Muscle layer of colon (tissue), 2 donors: Measurements from ENCODE around the gene DNM2.

Experiments
- H3K27ac ChIP-seq: one replicate; pipeline ENCODE4 v1.7.0; 2013; ENCODE audit warnings: low read depth, mild to moderate bottlenecking, low read length, moderate library complexity
- H3K27me3 ChIP-seq, 2 donors: one replicate each; pipeline ENCODE4 v1.7.0; 2013; ENCODE audit warnings: low read length in 2 of 2, mild to moderate bottlenecking in 2 of 2; ENCODE audit not compliant: insufficient read depth in 2 of 2, control insufficient read depth in 1 of 2
- H3K36me3 ChIP-seq: one replicate; pipeline ENCODE4 v1.7.0; 2013; ENCODE audit warnings: mild to moderate bottlenecking, low read length; ENCODE audit not compliant: insufficient read depth
- H3K4me1 ChIP-seq: one replicate; pipeline ENCODE4 v1.7.0; 2013; ENCODE audit warnings: mild to moderate bottlenecking, low read length; ENCODE audit not compliant: insufficient read depth
- H3K4me3 ChIP-seq, 2 donors: one replicate each; pipeline ENCODE4 v1.7.0; 2013; ENCODE audit warnings: low read length in 2 of 2, low read depth in 1 of 2, mild to moderate bottlenecking in 1 of 2, moderate library complexity in 1 of 2
- H3K9ac ChIP-seq: one replicate; pipeline ENCODE4 v1.7.0; 2013; ENCODE audit warnings: low read length
- H3K9me3 ChIP-seq: one replicate; pipeline ENCODE4 v1.7.0; 2013; ENCODE audit warnings: mild to moderate bottlenecking, low read length
- donor health status: abdominal sarcoma.
- donor health status: Adenocarcinoma of cecum.

DNM2 gene

DNA sequence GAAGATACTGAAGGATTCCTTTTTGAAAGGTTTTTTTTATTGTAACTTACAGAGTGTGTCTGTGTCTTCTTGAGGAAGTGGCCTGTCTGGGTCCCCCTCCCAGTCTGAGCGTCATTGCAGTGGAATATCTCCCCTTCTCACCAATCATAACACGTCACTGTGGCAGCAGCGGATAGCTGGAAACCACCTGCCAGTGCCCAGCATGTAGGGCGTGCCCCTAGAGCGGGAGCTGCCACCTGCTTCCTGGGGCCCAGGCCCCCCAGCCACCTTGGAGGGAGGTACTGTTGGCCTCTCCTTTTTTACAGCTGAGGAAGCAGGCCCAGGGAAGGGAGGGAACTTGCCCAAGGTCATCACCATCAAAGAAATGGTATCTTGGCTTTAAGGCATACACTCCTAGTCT, 4.6 kb upstream of the DNM2 start:
- H3K27me3 ChIP-seq = no peaks in the 10 kb centered on the region
- H3K9ac ChIP-seq = no peak overlapping the region
- no peak overlapping the region for H3K4me3 ChIP-seq
- H3K4me1 ChIP-seq = peaks cover 6% of the 10 kb centered on the region
- H3K27ac ChIP-seq = no peak overlapping the region
- H3K36me3 ChIP-seq = peaks cover 14% of the 10 kb centered on the region
- no peaks in the 10 kb centered on the region for H3K9me3 ChIP-seq

GRCh38 chr19:10717054-10717355, 874 bp upstream of the DNM2 start:
- Histone ChIP-seq H3K4me3 (peak overlapping the region in 1 of 2 donors; percentile 27), H3K27ac (peak overlapping the region; percentile 21), H3K9me3 (no peaks in the 10 kb centered on the region), H3K9ac (no peak overlapping the region), H3K4me1 (peaks cover 25% of the 10 kb centered on the region), H3K36me3 (peaks cover 12% of the 10 kb centered on the region), H3K27me3 (no peaks in the 10 kb centered on the region)

GRCh38 chr19:10718205-10719196, 622 bp downstream of the DNM2 start:
- Histone ChIP-seq H3K36me3 (peaks cover 6% of the 10 kb centered on the region), H3K27me3 (no peaks in the 10 kb centered on the region), H3K4me3 (peak overlapping the region; percentile 67 to 84), H3K9me3 (no peaks in the 10 kb centered on the region), H3K9ac (peak overlapping the region; percentile 78), H3K27ac (peak overlapping the region; percentile 84), H3K4me1 (peaks cover 25% of the 10 kb centered on the region)

GRCh38 chr19:10719466-10719961, 1.6 kb downstream of the DNM2 start:
- Histone ChIP-seq H3K36me3 (peaks cover 5% of the 10 kb centered on the region), H3K27ac (peak overlapping the region; percentile 84), H3K9me3 (no peaks in the 10 kb centered on the region), H3K9ac (peak overlapping the region; percentile 78), H3K27me3 (no peaks in the 10 kb centered on the region), H3K4me3 (peak overlapping the region; percentile 67 to 84), H3K4me1 (peaks cover 25% of the 10 kb centered on the region)

DNA sequence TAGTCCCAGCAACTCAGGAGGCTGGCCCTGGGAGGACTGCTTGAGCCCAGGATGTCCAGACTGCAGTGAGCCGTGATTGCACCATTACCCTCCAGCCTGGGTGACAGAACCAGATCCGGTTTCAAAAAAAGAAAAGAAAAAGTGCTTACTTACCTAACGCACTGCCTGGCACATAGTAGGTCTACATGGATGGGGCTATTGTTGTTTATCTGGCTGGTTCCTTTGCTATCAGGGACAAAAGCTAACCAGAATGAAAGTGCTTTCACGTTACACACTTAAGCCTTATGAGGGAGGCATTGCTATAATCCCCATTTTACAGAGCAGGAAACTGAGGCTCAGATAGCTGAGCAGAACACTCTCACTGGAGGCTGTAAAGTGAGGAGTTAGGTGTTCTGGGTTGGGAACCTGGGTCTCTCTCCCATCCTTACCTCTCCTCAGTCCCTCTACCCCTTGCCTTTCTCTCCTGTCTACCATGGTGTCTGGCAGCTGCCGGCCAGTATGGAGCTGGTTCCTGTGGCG, 2.8 kb downstream of the DNM2 start:
- no peak overlapping the region for H3K9ac ChIP-seq
- no peaks in the 10 kb centered on the region for H3K27me3 ChIP-seq
- peaks cover 5% of the 10 kb centered on the region for H3K36me3 ChIP-seq
- peaks cover 25% of the 10 kb centered on the region for H3K4me1 ChIP-seq
- no peaks in the 10 kb centered on the region for H3K9me3 ChIP-seq
- H3K4me3 ChIP-seq = no peak overlapping the region
- no peak overlapping the region for H3K27ac ChIP-seq

- Histone ChIP-seq H3K27ac (no peak overlapping the region), H3K4me1 (peaks cover 30% of the 10 kb centered on the region), H3K9ac (no peak overlapping the region), H3K36me3 (peaks cover 5% of the 10 kb centered on the region), H3K9me3 (no peaks in the 10 kb centered on the region), H3K4me3 (no peak overlapping the region), H3K27me3 (no peaks in the 10 kb centered on the region)
Measured at GRCh38 chr19:10723591-10723990, 5.7 kb downstream of the DNM2 start.

DNA sequence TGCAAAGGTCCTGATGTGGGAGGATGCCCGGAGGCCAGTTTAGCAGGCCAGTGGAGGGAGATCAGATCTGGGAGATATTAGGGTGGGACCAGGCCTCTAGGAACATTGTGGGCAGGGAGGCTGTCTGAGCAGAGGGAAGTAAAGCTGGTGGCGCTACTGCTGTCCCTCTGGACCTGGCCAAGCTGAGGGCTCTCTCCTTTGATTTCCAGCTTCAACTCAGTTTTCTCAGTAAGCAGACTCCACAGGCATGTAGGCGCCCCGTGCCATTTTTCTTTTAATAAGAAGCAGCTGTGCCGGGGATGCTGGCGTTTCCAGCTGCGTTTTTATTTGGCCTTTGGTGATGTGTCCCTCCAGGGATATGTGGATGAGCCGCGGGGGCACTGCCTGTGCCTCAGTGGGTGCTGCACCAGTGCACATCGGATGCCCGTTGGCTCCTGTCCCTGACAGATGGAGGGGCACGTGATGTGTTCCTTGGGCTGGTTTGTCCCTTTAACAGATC, 6.7 kb downstream of the DNM2 start:
- no peak overlapping the region for H3K4me3 ChIP-seq
- H3K4me1 ChIP-seq = peaks cover 20% of the 10 kb centered on the region
- no peaks in the 10 kb centered on the region for H3K9me3 ChIP-seq
- no peaks in the 10 kb centered on the region for H3K27me3 ChIP-seq
- H3K9ac ChIP-seq = no peak overlapping the region
- H3K36me3 ChIP-seq = peaks cover 5% of the 10 kb centered on the region
- no peak overlapping the region for H3K27ac ChIP-seq

DNA sequence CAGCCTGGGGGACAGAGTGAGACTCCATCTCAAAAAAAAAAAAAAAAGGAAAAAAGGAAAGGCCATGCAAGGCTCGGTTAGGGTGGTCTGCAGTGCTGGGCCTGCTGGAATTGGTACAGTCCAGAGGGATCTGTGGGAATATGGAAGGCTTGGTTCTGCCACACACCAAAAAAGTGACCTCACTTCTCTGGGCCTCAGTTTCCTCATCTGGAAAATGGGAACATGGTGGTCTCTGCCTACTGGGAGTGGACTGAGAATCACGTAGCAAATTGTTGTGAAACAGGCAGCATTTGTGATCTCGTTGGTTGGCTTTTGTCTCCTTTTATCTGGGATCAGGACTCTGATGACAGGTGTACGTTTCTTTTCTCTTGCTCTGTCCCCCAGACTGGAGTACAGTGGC, 7.5 kb downstream of the DNM2 start:
- Histone ChIP-seq H3K4me3 (no peak overlapping the region), H3K27ac (no peak overlapping the region), H3K27me3 (no peaks in the 10 kb centered on the region)

DNA sequence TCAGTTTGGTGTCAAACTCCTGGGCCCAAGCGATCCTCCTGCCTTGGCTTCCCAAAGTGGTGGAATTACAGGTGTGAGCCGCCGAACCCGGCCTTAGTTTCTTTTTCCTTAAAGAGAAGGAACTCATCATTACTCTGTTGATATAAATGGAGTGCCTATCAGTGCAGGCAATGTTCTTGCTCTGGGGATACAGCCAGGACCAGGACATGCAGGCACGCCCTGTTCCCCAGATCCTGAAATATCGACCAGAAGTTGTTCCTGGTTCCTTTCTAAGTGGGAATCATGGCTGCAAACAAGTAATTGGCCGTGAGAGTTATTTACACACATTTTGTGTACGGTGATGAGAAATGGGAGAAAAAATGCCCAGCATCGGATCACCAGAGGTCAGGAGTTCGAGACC, 8.4 kb downstream of the DNM2 start:
- H3K9ac ChIP-seq = no peak overlapping the region
- no peak overlapping the region for H3K4me3 ChIP-seq
- no peaks in the 10 kb centered on the region for H3K9me3 ChIP-seq
- H3K27me3 ChIP-seq = no peaks in the 10 kb centered on the region
- no peak overlapping the region for H3K27ac ChIP-seq
- H3K36me3 ChIP-seq = no peaks in the 10 kb centered on the region
- peaks cover 12% of the 10 kb centered on the region for H3K4me1 ChIP-seq

More for the DNA sequence above, 7.5 kb downstream of the DNM2 start:
- H3K9me3 ChIP-seq = no peaks in the 10 kb centered on the region
- H3K9ac ChIP-seq = no peak overlapping the region
- H3K36me3 ChIP-seq = peaks cover 4% of the 10 kb centered on the region
- H3K4me1 ChIP-seq = peaks cover 17% of the 10 kb centered on the region

DNA sequence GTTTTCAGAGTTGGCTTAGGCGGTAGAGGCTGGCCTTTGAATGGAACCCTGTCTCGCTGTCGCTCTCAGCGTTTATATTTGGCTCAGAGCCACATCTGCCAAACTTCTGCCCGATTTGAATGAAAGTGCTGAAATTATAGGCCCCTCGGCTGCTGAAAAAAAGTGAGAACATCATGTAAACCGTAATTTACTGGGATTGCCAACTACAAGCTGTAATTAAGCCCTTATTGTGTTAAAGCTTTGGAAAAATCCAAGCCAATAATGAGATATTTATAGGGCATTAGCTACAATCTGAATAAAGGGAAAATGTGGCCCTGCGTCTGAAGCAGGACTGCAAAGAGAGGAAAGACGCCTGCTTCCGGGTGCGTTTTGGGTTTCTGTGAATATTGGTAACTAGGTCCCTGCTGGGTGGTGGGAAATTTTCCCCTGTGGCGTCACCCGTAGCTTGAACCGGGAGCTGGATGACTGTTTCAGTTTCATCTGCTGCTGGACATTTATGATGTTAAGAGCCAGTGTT, 9.9 kb downstream of the DNM2 start:
- H3K27me3 ChIP-seq = no peaks in the 10 kb centered on the region
- H3K36me3 ChIP-seq = no peaks in the 10 kb centered on the region
- H3K27ac ChIP-seq = no peak overlapping the region
- no peak overlapping the region for H3K9ac ChIP-seq
- no peak overlapping the region for H3K4me3 ChIP-seq
- H3K9me3 ChIP-seq = no peaks in the 10 kb centered on the region
- peaks cover 12% of the 10 kb centered on the region for H3K4me1 ChIP-seq

DNA sequence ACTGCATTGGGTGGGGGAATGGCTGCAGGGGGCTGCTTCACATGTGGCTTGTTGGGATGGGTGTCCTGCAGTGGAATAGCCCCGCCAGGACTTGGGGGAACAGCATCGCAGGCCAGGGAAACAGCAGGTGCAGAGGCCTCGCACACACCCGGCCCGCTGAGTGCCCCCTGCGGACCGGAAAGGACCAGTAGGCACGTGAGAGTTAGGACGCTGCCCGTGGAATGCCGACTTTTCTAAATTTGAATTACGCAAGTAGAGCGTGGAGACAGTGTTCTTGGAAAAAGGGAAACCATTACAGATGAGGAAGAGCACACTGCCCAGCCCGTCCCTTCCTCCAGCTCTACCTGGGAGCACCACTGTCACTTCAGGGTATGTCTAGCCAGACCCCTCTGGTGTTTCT, 11.5 kb downstream of the DNM2 start:
- H3K4me1 ChIP-seq = peaks cover 12% of the 10 kb centered on the region
- H3K9ac ChIP-seq = no peak overlapping the region
- H3K36me3 ChIP-seq = no peaks in the 10 kb centered on the region
- no peaks in the 10 kb centered on the region for H3K27me3 ChIP-seq
- no peaks in the 10 kb centered on the region for H3K9me3 ChIP-seq
- no peak overlapping the region for H3K27ac ChIP-seq
- no peak overlapping the region for H3K4me3 ChIP-seq
